ENCODE data around the gene KLF2. TPM values are rescaled to one million over a fixed set of nuclear protein-coding genes. Genes with fewer than 3 reads are reported as not detected.

KLF2 gene
- total RNA-seq, 1 donor from 2014 or later, result 252 TPM

GRCh38 chr19:16375936-16376185, 51.2 kb downstream of the KLF2 start:
- Histone ChIP-seq H3K27me3 (no peaks in the 10 kb centered on the region), H3K4me1 (peaks cover 27% of the 10 kb centered on the region), H3K36me3 (peaks cover 0 to 16% of the 10 kb centered on the region in 2 donors), H3K27ac (no peak overlapping the region), H3K9me3 (no peaks in the 10 kb centered on the region), H3K4me3 (no peak overlapping the region)
- intact Hi-C loops (cut with DNase I), result no loop called here
- no peak for DNase-seq (ENCODE audit: extremely low spot score in 2 of 2)
- TF ChIP-seq POLR2A (IDR thresholded peaks at IDR 0.05) (no peak), POLR2AphosphoS5 (IDR thresholded peaks at IDR 0.05; ENCODE audit: insufficient read depth in 1 of 2, low read depth in 1 of 2) (no peak)
- TF ChIP-seq, protein P1, sequence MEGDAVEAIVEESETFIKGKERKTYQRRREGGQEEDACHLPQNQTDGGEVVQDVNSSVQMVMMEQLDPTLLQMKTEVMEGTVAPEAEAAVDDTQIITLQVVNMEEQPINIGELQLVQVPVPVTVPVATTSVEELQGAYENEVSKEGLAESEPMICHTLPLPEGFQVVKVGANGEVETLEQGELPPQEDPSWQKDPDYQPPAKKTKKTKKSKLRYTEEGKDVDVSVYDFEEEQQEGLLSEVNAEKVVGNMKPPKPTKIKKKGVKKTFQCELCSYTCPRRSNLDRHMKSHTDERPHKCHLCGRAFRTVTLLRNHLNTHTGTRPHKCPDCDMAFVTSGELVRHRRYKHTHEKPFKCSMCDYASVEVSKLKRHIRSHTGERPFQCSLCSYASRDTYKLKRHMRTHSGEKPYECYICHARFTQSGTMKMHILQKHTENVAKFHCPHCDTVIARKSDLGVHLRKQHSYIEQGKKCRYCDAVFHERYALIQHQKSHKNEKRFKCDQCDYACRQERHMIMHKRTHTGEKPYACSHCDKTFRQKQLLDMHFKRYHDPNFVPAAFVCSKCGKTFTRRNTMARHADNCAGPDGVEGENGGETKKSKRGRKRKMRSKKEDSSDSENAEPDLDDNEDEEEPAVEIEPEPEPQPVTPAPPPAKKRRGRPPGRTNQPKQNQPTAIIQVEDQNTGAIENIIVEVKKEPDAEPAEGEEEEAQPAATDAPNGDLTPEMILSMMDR (IDR thresholded peaks at IDR 0.05), result no peak

DNA sequence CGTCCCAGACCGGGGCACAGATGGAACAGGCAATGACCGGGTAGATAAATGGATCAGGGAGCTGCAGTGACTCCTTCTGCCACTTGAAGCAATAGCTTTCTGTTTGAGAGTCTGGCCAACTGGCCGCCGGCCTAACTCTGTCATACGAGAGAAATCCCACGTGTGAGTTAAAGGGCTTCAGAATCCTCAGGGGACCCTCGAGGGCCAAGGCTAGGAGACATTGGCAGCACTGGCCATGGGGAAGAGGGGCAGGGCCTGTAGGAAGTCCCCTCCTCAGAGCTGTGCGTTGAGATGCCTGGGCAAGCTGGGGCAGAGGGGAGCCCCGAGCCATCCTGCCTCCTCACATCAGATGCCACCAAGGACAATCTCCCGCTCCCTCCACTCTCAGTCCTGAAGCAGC, 51.6 kb downstream of the KLF2 start:
- Histone ChIP-seq H3K36me3 (peaks cover 0 to 16% of the 10 kb centered on the region in 2 donors), H3K27ac (no peak overlapping the region)

GRCh38 chr19:16376649-16377048, 52.0 kb downstream of the KLF2 start:
- TF ChIP-seq POLR2AphosphoS5 (IDR thresholded peaks at IDR 0.05; ENCODE audit: insufficient read depth in 1 of 2, low read depth in 1 of 2), result no peak
- no peak for TF ChIP-seq POLR2A (IDR thresholded peaks at IDR 0.05)
- TF ChIP-seq, protein P1 (IDR thresholded peaks at IDR 0.05), result no peak
- Histone ChIP-seq H3K27me3 (no peaks in the 10 kb centered on the region), H3K36me3 (peaks cover 0 to 13% of the 10 kb centered on the region in 2 donors), H3K27ac (no peak overlapping the region), H3K4me3 (no peak overlapping the region), H3K4me1 (peaks cover 33% of the 10 kb centered on the region), H3K9me3 (no peaks in the 10 kb centered on the region)
- no peak for DNase-seq (ENCODE audit: extremely low spot score in 2 of 2)
- intact Hi-C loops (cut with DNase I), result no loop called here

More for the DNA sequence above, 51.6 kb downstream of the KLF2 start:
- Histone ChIP-seq H3K9me3 (no peaks in the 10 kb centered on the region), H3K4me1 (peaks cover 30% of the 10 kb centered on the region), H3K27me3 (no peaks in the 10 kb centered on the region), H3K4me3 (no peak overlapping the region)
- no peak for TF ChIP-seq POLR2AphosphoS5 (IDR thresholded peaks at IDR 0.05; ENCODE audit: insufficient read depth in 1 of 2, low read depth in 1 of 2)
- TF ChIP-seq, protein P1 (IDR thresholded peaks at IDR 0.05), result no peak
- TF ChIP-seq POLR2A (IDR thresholded peaks at IDR 0.05), result no peak
- DNase-seq (ENCODE audit: extremely low spot score in 2 of 2), result no peak
- intact Hi-C loops (cut with DNase I), result no loop called here

DNA sequence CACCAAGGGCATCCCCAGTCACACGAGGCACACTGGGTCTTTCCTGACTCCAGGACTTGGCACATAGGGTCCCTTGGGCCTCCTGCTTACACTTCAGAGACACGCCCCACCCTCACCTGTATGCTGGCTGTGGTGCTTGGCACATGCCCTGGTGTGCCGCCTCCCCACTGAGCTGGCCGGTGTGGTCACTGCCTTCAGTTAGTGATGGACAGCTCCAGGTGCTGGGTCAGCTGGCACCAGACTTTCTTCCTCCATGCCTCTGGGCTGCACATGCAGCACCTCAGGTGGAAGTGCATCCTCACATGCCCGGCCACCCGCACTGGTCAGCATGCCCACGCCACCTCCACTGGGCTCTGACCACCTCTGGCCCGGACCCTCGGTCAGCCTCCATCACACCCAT, 52.9 kb downstream of the KLF2 start:
- H3K9me3 ChIP-seq, result no peaks in the 10 kb centered on the region
- peaks cover 0 to 13% of the 10 kb centered on the region in 2 donors for H3K36me3 ChIP-seq
- peaks cover 29% of the 10 kb centered on the region for H3K4me1 ChIP-seq
- TF ChIP-seq POLR2A (IDR thresholded peaks at IDR 0.05) (no peak), POLR2AphosphoS5 (IDR thresholded peaks at IDR 0.05; ENCODE audit: insufficient read depth in 1 of 2, low read depth in 1 of 2) (no peak)
- TF ChIP-seq, protein P1 (IDR thresholded peaks at IDR 0.05), result no peak
- H3K4me3 ChIP-seq, result no peak overlapping the region
- H3K27me3 ChIP-seq, result no peaks in the 10 kb centered on the region
- intact Hi-C loops (cut with DNase I), result no loop called here
- no peak for DNase-seq (ENCODE audit: extremely low spot score in 2 of 2)
- H3K27ac ChIP-seq, result no peak overlapping the region

Other genes starting within 250 kb of the KLF2 start
- gene TPM4, start 248.3 kb upstream of the KLF2 start, total RNA-seq, result 409 TPM
- gene RAB8A, start 212.9 kb upstream of the KLF2 start, total RNA-seq, result 30.4 TPM
- 0.74 TPM for gene HSH2D, start 181.1 kb upstream of the KLF2 start, total RNA-seq
- gene CIB3, start 151.3 kb upstream of the KLF2 start, total RNA-seq, result not detected
- 57.2 TPM for gene FAM32A, start 139.4 kb upstream of the KLF2 start, total RNA-seq
- 84.5 TPM for gene AP1M1, start 126.9 kb upstream of the KLF2 start, total RNA-seq
- 34.6 TPM for gene EPS15L1, start 147.1 kb downstream of the KLF2 start, total RNA-seq
- not detected for gene CALR3, start 171.3 kb downstream of the KLF2 start, total RNA-seq
- gene C19orf44, start 171.6 kb downstream of the KLF2 start, total RNA-seq, result 7.4 TPM
- gene CHERP, start 217.6 kb downstream of the KLF2 start, total RNA-seq, result 17.2 TPM
- 21.6 TPM for gene SLC35E1, start 247.6 kb downstream of the KLF2 start, total RNA-seq